Measurements from ENCODE around the gene ARHGEF6. TPM values are rescaled to one million over a fixed set of nuclear protein-coding genes. Genes with fewer than 3 reads are reported as not detected.
A peak's percentile ranks its signal among the peaks of the same experiment; 100 is the strongest.
"Not testable (repeated sequence)": the region's sequence is repeated elsewhere in the genome, so short reads cannot be mapped to it uniquely, and the experiment has no call there.

Gene ARHGEF6
- 22.7 TPM for total RNA-seq

GRCh38 chrX:136780763-136781162, at the start of gene ARHGEF6:
Gene ARHGEF6 (minus strand): TSS chrX:136780932. CDS start chrX:136780882, 50 bp downstream.
- peak; percentile 37 for DNase-seq

DNA sequence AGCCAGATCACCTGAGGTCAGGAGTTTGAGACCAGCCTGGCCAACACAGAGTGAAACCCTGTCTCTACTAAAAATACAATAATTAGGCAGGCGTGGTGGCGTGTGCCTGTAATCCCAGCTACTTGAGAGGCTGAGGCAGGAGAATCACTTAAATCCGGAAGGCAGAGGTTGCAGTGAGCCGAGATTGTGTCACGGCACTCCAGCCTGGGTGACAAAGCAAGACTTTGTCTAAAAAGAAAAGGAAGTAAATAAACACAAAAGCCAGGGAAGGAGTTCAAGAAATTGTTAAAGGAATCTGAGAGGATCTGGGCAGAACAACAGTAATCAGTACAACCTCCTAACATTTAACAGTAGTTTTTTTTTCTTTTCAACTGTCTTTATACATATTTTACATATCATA, 48.7 kb upstream of the ARHGEF6 start:
- DNase-seq = no peak

DNA sequence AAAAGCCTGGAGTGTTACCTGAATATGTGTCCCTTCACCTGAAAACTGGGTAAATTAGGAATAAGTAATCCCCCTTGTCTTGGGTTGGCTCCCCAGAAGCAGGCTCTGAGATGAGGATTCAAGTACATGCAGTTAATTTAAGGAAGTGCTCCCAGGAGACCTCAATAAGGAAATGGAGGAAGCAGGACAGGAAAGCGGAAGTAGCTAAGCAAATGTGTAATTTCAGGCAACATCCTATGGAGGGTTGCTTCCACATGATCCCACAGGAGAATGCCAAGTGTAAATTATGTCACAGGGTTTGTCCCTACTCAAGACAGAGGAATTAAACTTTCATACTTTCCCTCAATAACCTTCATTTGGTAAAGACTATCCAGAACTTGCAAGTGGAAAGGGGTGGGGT, 48.1 kb upstream of the ARHGEF6 start:
- no peak for DNase-seq

DNA sequence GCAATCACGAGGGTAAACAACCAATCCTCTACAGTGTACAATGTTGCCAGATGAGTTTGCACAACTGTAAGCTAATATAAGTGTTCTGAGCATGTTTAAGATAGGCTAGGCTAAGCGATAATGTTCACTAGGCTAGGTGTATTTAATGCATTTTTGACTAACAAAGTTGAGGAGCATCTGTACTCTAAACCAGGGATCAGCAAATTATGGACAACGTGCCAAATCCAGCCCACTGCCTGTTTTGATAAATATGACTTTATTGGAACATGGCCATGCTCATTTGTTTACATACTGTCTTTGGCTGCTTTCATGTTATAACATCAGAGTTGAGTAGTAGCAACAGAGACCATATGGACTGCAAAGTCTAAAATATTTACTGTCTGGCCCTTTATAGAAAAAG, 46.3 kb upstream of the ARHGEF6 start:
- DNase-seq = no peak

DNA sequence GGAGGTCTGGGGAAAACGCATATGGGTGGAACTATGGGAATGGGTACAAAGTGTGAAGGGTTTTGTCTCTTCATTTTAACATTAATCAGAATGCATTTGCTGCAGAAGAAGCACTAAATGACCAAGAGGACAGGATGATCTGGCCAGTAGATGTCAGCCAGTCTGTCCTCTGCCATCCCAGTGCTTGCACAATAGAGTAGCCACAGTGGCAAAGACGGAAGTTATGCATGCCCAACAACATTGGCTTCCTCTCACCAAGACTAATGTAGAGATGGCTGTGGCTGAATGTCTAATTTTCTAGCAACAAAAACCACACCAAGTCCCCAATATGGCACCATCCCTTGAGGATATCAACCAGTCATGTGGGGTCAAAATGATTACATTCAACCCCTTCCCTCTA, 45.0 kb upstream of the ARHGEF6 start:
- DNase-seq = no peak

DNA sequence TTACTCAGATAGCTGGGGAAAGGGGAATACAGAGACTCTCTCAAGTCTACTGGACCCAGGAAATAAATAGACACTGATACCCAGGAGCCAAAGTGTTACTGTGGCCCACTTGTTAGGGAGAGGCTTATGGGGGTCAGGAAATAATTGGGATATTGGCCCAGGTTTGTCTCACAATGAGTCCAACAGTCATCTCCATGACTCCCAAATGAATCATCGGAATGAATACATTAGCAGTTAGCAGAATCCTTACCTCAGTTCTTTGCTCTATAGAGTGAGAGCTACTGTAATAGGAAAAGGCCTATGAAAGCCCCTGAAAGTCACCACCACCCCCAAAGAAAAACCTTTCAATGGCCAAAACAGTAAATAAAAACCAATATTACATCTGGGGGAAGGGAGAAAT, 42.4 kb upstream of the ARHGEF6 start:
- DNase-seq = no peak

DNA sequence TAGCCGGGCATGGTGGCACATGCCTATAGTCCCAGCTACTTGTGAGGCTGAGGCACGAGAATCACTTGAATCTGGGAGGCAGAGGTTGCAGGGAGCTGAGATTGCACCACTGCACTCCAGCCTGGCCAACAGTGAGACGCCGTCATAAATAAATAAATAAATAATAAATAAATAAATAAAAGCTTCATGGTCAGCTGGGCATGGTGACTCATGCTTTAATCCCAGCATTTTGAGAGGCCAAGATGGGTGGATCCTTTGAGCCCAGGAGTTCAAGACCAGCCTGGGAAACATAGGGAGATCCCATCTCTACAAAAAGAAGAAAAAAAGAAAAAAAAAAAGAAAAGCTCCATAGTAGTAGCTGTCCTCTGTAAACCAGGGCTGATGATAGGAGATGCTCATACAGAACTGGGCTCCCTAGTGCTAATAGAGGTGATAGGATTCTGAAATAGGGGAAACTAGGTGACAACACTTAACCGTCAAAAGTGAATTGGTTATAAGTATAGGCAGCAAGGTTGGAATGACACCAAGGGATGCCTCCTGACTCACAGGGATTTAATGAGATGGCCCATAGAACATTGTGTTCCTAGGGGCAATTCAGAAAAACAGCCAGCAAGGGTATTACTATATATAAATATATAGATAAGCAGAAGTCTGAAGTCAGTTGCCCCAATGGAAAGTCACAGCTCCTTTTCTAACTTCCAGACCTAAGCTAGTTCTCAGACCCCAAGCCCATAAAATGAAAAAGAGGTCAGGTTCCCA, 41.8 kb upstream of the ARHGEF6 start:
- DNase-seq = no peak

DNA sequence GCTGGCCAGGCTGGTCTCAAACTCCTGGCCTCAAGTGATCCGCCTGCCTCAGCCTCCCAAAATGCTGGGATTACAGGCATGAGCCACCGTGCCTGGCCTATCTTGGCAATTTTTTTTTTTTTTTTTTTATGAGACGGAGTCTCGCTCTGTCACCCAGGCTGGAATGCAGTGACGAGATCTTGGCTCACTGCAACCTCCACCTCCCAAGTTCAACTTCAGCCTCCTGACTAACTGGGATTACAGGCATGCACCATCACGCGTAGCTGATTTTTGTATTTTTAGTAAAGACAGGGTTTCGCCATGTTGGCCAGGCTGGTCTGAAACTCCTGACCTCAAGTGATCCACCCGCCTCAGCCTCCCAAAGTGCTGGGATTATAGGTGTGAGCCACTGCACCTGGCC, 39.0 kb upstream of the ARHGEF6 start:
- DNase-seq = not testable (repeated sequence)

DNA sequence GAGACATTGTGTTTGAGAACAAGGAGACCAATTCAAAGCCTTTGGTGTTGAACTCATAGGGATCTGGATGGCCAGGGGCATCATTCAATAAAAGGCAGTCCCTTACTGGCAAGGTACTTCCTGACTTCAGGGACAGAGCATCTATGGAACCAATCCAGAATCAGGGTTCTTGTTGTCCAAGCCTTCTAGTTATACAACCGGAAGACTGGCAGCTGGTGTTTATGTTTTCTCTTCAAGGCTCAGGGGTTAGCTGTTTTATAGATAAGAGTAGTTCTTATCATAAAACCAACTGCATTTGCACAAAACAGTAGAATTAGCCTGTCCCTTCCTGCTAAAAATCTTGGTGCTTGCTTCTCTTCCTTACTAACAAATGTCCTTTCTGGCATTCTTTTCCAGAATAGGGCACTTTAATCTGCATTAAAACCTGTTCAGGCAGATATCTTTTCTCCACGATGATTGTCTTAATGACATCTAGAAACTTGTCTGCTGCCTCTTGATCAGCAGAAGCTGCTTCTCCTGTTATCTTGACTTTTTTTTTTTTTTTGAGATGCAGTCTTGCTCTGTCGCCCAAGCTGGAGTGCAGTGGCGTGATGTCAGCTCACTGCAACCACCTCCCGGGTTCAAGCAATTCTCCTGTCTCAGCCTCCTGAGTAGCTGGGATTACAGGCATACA, 38.4 kb upstream of the ARHGEF6 start:
- no peak for DNase-seq

- DNase-seq = no peak
Measured at GRCh38 chrX:136816975-136817374, 36.2 kb upstream of the ARHGEF6 start.

- no peak for DNase-seq
Measured at GRCh38 chrX:136814847-136815750, 34.4 kb upstream of the ARHGEF6 start.

- no peak for DNase-seq
Measured at GRCh38 chrX:136812286-136812685, 31.6 kb upstream of the ARHGEF6 start.

DNA sequence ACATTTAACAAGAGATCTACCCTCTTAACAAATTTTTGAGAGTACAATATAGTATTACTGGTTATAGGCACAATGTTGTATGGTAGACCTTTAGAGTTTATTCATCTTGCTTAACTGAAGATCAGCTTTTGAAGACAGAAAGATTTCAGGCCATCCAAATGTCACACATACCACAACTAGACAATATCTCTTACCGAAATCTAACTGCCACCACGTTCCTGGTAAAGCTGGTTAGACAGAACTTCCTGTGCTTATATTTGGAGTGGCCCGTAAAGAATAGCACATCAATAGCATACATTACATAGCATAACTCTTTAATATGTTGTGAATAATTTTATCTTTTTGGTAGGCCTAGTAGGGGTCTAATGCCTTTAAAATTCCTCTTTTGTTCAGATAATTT, 29.8 kb upstream of the ARHGEF6 start:
- no peak for DNase-seq

GRCh38 chrX:136806891-136807410, 26.2 kb upstream of the ARHGEF6 start:
- DNase-seq = peak; percentile 40

GRCh38 chrX:136802515-136802914, 21.8 kb upstream of the ARHGEF6 start:
- DNase-seq = no peak

- DNase-seq = no peak
Measured at GRCh38 chrX:136797787-136798186, 17.1 kb upstream of the ARHGEF6 start.

DNA sequence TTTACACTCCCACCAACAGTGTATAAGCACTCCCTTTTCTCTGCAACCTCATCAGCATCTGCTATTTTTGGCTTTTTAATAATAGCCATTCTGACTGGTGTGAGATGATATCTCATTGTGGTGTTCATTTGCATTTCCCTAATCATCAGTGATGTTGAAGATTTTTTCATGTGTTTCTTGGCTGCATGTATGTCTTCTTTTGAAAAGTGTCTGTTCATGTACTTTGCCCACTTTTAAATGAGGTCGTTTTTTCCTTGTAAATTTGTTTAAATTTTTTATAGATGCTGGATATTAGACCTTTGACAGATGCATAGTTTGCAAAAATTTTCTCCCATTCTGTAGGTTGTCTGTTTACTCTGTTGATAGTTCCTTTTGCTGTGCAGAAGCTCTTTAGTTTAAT, 14.4 kb upstream of the ARHGEF6 start:
- not testable (repeated sequence) for DNase-seq

DNA sequence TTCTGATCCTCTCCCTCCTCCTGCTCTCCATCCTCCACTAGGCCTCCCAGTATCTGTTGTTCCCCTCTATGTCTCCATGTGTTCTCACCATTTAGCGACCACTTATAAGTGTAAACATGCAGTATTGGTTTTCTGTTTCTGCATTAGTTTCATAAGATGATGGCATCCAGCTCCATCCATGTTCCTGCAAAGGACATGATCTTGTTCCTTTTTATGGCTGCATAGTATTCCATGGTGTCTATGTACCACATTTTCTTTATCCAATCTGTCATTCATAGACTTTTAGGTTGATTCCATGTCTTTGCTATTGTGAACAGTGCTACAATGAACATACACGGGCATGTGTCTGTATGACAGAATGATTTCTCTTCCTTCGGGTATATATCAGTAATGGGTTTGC, 13.9 kb upstream of the ARHGEF6 start:
- DNase-seq = not testable (repeated sequence)

DNA sequence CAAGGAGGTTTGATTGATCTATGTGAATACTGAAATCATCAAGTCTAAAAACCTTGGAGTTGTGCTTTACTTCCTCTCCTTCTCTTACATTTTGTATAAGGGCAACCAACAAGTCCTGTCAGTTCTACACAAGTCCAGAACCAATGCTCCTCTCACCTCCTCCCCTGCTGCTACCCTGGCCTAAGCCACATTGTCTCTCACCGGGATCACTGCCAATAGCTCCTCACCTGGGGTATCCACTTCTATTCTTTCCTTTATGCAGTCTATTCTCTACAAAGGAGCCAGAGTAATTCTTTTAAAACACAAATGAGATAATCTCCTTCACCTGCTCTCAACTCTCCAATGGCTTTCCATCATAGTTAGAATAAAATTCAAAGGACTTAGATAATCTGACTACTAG, 13.3 kb upstream of the ARHGEF6 start:
- no peak for DNase-seq

DNA sequence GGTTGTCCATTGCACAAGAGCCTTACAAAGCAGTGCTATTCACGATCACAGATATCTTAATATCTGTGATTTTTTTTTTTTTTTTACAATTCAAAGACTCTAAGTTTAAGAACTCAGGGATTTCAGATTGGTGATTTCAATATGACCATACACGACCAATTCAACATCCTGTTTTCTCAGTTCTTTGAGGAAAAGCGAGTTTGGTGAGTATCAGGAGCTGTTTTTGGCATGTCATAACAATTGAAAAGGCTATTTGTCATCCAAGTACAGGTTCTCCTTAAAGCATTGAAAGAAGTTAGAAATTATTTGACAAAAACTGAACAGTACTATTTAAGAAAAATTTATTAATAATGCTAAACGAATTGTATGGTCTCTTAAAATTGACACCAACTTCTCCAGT, 9.1 kb upstream of the ARHGEF6 start:
- no peak for DNase-seq

DNA sequence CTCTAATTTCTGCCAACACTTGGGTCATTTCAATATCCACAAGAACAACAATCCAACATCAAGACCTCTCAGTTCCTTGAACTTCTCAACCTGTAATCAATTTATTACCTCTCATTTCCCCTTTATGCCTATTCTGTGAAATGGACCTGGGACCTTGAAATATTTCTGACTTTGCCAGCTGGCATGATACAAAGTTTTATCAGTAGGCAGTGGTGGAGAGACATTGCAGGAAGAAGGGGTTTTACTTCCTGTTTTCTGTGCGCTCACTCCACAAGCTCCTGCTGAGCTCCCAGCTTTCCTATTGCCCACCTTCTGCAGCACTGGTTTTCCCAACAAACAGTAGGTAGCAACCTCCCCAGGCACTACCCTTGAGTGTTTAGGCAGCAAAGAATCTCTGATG, 3.5 kb upstream of the ARHGEF6 start:
- no peak for DNase-seq

DNA sequence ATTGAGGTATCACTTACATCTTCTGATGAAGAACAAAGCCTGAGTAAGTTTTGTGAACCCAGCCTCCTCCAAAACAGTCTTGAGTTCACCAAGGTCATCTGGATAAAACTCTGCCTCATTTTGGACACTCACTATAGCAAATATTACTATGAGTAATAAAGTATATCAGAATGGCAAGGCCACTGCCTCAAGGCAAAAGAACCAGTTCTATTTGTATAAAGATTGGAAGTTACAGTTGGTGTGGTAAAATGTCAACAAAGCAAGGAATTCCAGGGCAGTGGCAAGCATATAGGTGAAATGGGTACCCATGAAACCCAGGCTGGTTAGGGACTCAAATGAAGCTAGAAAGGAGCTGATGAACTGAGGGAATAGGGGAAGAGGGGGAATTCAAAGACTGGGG, 2.4 kb upstream of the ARHGEF6 start:
- no peak for DNase-seq
